Upper lobe of left lung (tissue), 6 donors: ENCODE data around the gene FBRSL1. TPM values are rescaled to one million over a fixed set of nuclear protein-coding genes. Genes with fewer than 3 reads are reported as not detected.

Experiments
- ATAC-seq, 2 donors: fragments of 200-7000 bp; cut with Tn5 transposase; one replicate each; pipeline ENCODE4 v1.9.1; 2022; ENCODE audit warnings: mild to moderate bottlenecking in 2 of 2, moderate library complexity in 2 of 2; ENCODE audit not compliant: low FRiP score in 2 of 2
- DNase-seq, 2 donors: peaks; one replicate each; pipeline ENCODE4 v3.0.0-alpha.2; 2019 to 2020
- H3K27ac ChIP-seq, 4 donors: fragments of 200-600 bp; sonication (generic); one replicate each; pipeline ENCODE4 v1.5.1; 2016 to 2019
- H3K27me3 ChIP-seq, 4 donors: fragments of 200-600 bp; sonication (generic); one replicate each; pipeline ENCODE4 v1.5.1; 2017 to 2019
- H3K36me3 ChIP-seq, 4 donors: fragments of 200-600 bp; sonication (generic); one replicate each; pipeline ENCODE4 v1.5.1; 2016 to 2019
- H3K4me1 ChIP-seq, 4 donors: fragments of 200-600 bp; sonication (generic); one replicate each; pipeline ENCODE4 v1.5.1; 2018 to 2019
- H3K4me3 ChIP-seq, 4 donors: fragments of 200-600 bp; sonication (generic); one replicate each; pipeline ENCODE4 v1.5.1; 2017 to 2019; ENCODE audit warnings: mild to moderate bottlenecking in 2 of 4, moderate library complexity in 1 of 4
- H3K9me3 ChIP-seq, 4 donors: fragments of 200-600 bp; sonication (generic); one replicate each; pipeline ENCODE4 v1.5.1; 2018 to 2019
- CTCF ChIP-seq, 6 experiments: fragments of 450-650 bp in 4 of 6; fragments of 200-600 bp in 2 of 6; sonication (generic) in 2 of 6; IDR thresholded peaks; one replicate each; pipeline ENCODE4 v1.5.1; 2016 to 2019; ENCODE audit warnings: antibody characterized with exemption in 6 of 6
- EP300 ChIP-seq, 4 donors: sonication (generic); formaldehyde crosslinking; IDR thresholded peaks; one replicate each; pipeline ENCODE4 v1.5.1; 2017; ENCODE audit warnings: antibody characterized with exemption in 4 of 4, control low read depth in 2 of 4
- POLR2A ChIP-seq, 4 donors: fragments of 450-650 bp; IDR thresholded peaks; one replicate each; pipeline ENCODE4 v1.5.1; 2016 to 2017; ENCODE audit warnings: antibody characterized with exemption in 4 of 4, mild to moderate bottlenecking in 2 of 4
- POLR2AphosphoS5 ChIP-seq, 2 donors: sonication (generic); formaldehyde crosslinking; IDR thresholded peaks; one replicate each; pipeline ENCODE4 v1.5.1; 2017; ENCODE audit warnings: antibody characterized with exemption in 2 of 2
- WGBS, 2 donors: methylation state at CpG; one replicate each; pipeline ENCODE4 v1.1.5; 2017 to 2018; 5-methylcytosine and 5-hydroxymethylcytosine counted together
- total RNA-seq, 6 donors: library from RNA; depleted of rRNA in 4 of 6; stranded (reverse); fragments of >200 nt in 4 of 6; gene quantifications; one replicate each; pipeline versions ENCODE4 v1.1.0 to v1.2.1, GENCODE V29; 2016 to 2021
- donor health status: DM: no; HTN: no; CAD: no; lungs with moderate emphysema.
- donor health status: DM: no; HTN: yes; CAD: no; lungs with severe emphysema.

FBRSL1 gene
- total RNA-seq, 6 donors from 2014 or later, result 16.0 to 53.0 (median 44.1) TPM

GRCh38 chr12:132524405-132524804 is 34.5 kb downstream of the FBRSL1 start:
- Histone ChIP-seq H3K27ac (no peak overlapping the region), H3K4me1 (peaks cover 12 to 36% (median 31%) of the 10 kb centered on the region in 4 donors), H3K36me3 (peaks cover 0 to 19% (median 2%) of the 10 kb centered on the region in 4 donors), H3K9me3 (no peaks in the 10 kb centered on the region), H3K4me3 (no peak overlapping the region), H3K27me3 (no peaks in the 10 kb centered on the region)
- ATAC-seq, result peak in 1 of 2 donors; percentile 43
- DNase-seq, result peak; percentile 38 to 82
- WGBS, 2 donors, result 71 to 80% methylated on average over 10 to 16 of the region's 16 CpGs
- TF ChIP-seq POLR2A (IDR thresholded peaks at IDR 0.05) (no peak), EP300 (IDR thresholded peaks at IDR 0.05) (no peak), CTCF (IDR thresholded peaks at IDR 0.05) (no peak), POLR2AphosphoS5 (IDR thresholded peaks at IDR 0.05) (no peak)

DNA sequence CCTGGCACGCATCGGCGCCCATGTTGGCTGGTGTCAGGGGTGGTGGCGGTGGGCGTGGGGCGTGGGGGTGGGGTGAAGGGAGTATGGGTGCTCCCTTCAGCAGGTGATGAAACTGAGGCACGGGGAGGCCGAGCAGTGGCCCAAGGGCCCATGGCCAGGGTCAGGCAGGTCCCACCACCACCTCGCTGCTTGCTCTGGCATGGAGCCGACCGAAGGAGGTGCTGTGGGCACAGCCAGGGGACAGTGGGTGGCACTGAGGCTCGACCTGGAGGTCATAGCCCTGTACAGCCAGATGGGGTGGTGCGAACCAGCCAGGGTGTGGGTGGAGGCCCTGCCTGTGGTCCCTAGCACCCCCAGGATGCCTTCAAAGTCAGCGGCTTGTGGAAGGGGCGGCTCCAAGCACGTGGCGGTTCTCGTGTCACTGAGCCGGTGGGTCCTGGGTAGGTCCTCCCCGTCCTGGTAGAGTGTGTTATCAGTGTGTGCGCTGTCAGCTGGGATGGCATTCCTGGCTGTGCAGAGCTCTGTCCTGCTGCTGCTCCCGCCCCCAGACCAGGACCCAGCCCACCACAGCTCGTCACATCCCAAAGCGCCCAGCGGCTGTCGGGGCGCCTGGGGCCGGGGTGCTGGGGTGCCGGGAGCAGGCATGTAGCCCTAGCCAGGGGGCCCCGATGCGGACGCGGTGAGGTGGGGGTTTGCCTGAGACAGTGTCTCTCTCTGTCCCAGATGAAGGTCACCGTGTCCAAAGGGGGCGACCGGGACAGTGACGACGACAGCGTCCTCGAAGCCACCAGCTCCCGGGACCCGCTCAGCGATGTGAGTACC is 35.3 kb downstream of the FBRSL1 start:
- ATAC-seq (no peak), DNase-seq (peak in 1 of 2 donors; percentile 83)
- TF ChIP-seq POLR2A (IDR thresholded peaks at IDR 0.05), result no peak
- no peak for TF ChIP-seq POLR2AphosphoS5 (IDR thresholded peaks at IDR 0.05)
- no peak for TF ChIP-seq EP300 (IDR thresholded peaks at IDR 0.05)
- WGBS, 2 donors, result 92 to 97% methylated on average over 6 to 36 of the region's 43 CpGs
- H3K9me3 ChIP-seq, result no peaks in the 10 kb centered on the region
- H3K4me3 ChIP-seq, result no peak overlapping the region
- no peak overlapping the region for H3K27ac ChIP-seq
- H3K27me3 ChIP-seq, result no peaks in the 10 kb centered on the region
- peaks cover 0 to 19% (median 2%) of the 10 kb centered on the region in 4 donors for H3K36me3 ChIP-seq
- H3K4me1 ChIP-seq, result peaks cover 12 to 33% (median 29%) of the 10 kb centered on the region in 4 donors

GRCh38 chr12:132525833-132526455 is 36.0 kb downstream of the FBRSL1 start:
- Histone ChIP-seq H3K27me3 (no peaks in the 10 kb centered on the region), H3K36me3 (peaks cover 0 to 19% (median 2%) of the 10 kb centered on the region in 4 donors), H3K9me3 (no peaks in the 10 kb centered on the region), H3K4me3 (no peak overlapping the region), H3K27ac (no peak overlapping the region), H3K4me1 (peaks cover 6 to 26% (median 21%) of the 10 kb centered on the region in 4 donors)
- ATAC-seq (no peak), DNase-seq (peak in 1 of 2 donors; percentile 64)
- 93 to 96% methylated on average over 15 to 25 of the region's 28 CpGs for WGBS, 2 donors
- TF ChIP-seq POLR2AphosphoS5 (IDR thresholded peaks at IDR 0.05) (no peak), POLR2A (IDR thresholded peaks at IDR 0.05) (no peak), CTCF (IDR thresholded peaks at IDR 0.05) (no peak), EP300 (IDR thresholded peaks at IDR 0.05) (no peak)

GRCh38 chr12:132527186-132527882 is 37.4 kb downstream of the FBRSL1 start:
- Histone ChIP-seq H3K27ac (no peak overlapping the region), H3K36me3 (peaks cover 0 to 19% (median 2%) of the 10 kb centered on the region in 4 donors), H3K4me1 (peaks cover 5 to 15% (median 10%) of the 10 kb centered on the region in 4 donors), H3K9me3 (no peaks in the 10 kb centered on the region), H3K4me3 (no peak overlapping the region), H3K27me3 (no peaks in the 10 kb centered on the region)
- no peak for ATAC-seq
- peak in 1 of 2 donors; percentile 69 for DNase-seq
- TF ChIP-seq POLR2AphosphoS5 (IDR thresholded peaks at IDR 0.05) (no peak), CTCF (IDR thresholded peaks at IDR 0.05) (no peak), POLR2A (IDR thresholded peaks at IDR 0.05) (no peak), EP300 (IDR thresholded peaks at IDR 0.05) (no peak)
- WGBS, 2 donors, result 83 to 93% methylated on average over 8 to 22 of the region's 25 CpGs

DNA sequence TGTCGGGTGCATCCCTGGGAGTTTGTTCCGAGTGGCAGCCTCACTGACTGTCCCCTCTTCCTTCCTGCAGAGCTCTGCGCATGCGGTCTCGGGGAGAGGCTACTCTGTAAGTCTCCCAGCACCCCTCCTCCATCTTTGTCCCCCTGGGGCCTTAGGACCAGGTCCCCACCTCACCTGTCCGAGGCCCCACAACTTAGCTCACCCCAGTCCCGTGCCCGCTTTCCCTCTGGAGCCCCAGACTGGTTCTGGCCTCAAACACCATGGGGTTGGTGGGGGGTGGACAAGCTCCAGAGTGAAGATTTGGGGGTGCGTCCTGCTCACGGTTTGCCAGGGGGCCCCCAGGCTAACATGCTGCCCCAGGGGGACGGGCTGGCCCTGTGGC is 37.9 kb downstream of the FBRSL1 start:
- WGBS, 2 donors, result 95 to 100% methylated on average over 6 to 11 of the region's 11 CpGs
- DNase-seq, result no peak
- Histone ChIP-seq H3K36me3 (peaks cover 0 to 19% (median 2%) of the 10 kb centered on the region in 4 donors), H3K4me3 (no peak overlapping the region), H3K27me3 (no peaks in the 10 kb centered on the region), H3K4me1 (peaks cover 5 to 15% (median 9%) of the 10 kb centered on the region in 4 donors), H3K9me3 (no peaks in the 10 kb centered on the region), H3K27ac (no peak overlapping the region)
- no peak for TF ChIP-seq POLR2A (IDR thresholded peaks at IDR 0.05)
- no peak for TF ChIP-seq CTCF (IDR thresholded peaks at IDR 0.05)
- no peak for TF ChIP-seq EP300 (IDR thresholded peaks at IDR 0.05)
- no peak for TF ChIP-seq POLR2AphosphoS5 (IDR thresholded peaks at IDR 0.05)
- ATAC-seq, result no peak
